Measurements from ENCODE around the gene TENT5A. TPM values are rescaled to one million over a fixed set of nuclear protein-coding genes. Genes with fewer than 3 reads are reported as not detected.

Gene TENT5A
- total RNA-seq, 1 donor from 2014 or later = 44.4 TPM

DNA sequence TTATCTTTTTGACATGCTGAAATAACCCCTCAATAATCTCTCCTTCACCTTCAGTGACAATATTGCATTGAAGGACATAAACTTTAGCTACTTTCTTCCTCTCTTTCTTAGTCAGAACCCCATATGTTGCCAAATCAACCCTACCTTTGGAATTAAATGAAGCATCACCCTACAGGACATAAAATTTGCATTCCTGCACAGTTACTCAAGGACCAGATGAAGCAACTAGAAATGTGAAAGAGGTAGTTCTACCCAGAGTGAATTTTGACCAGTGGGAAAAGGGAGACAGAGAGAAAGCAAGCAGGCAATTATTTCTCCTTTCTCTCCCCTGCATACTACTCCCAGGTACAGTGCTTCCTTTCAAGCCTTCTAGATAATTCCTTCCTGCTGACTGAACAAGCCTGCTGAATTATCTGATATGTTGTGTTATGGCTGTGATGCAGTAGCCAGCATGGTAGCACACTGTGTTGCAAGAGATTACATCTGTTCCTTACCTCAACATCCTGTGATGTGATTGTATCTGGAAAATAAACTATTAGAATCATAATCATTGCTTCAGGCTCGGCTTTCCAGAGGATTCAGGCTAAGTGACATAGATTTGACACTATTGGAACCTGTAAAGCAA, 16.6 kb downstream of the TENT5A start:
- no peak for DNase-seq
- Histone ChIP-seq H3K27me3 (ENCODE audit: low read depth) (no peaks in the 10 kb centered on the region), H3K4me3 (no peak overlapping the region), H3K27ac (replicated peaks) (no peak overlapping the region), H3K36me3 (peaks cover 8% of the 10 kb centered on the region), H3K4me1 (peaks cover 40% of the 10 kb centered on the region), H3K9me3 (replicated peaks) (peaks cover 11% of the 10 kb centered on the region)
- intact Hi-C loops (cut with micrococcal nuclease) = no loop called here
- TF ChIP-seq CTCF (IDR thresholded peaks at IDR 0.05; ENCODE audit: borderline replicate concordance) = no peak

DNA sequence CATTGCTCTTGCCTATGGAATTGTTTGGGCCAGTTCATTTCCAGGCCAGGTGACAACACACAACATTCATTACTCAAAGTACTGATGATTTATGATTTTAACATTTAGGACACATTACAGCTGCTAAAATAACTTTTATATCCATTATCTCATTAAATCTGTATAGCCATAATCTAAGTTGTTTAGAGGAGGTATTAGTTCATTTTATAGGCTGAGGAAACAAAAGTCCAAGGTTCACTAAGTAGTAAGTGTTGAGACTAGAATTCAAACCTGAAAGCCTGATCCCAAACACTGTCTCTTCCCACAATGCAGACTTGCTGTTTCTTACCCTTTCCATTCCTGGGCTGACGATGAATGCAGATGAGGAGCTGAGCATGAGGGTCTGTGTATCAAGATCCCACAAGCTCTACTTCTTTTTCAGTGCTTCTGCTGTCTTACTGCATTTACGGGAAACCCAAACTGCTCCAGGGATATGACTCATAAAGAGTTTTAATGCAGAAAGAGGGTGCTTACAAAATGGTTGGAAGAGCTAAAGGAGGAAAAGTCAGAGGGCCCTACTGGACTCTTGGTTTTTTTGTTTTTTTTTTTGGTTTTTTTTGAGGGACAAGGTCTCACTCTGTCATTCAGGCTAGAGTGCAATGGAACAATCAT, 17.9 kb downstream of the TENT5A start:
- H3K4me3 ChIP-seq = no peak overlapping the region
- H3K27me3 ChIP-seq (ENCODE audit: low read depth) = no peaks in the 10 kb centered on the region
- intact Hi-C loops (cut with micrococcal nuclease) = no loop called here
- peaks cover 11% of the 10 kb centered on the region for H3K9me3 ChIP-seq (replicated peaks)
- no peak for DNase-seq
- peaks cover 35% of the 10 kb centered on the region for H3K4me1 ChIP-seq
- TF ChIP-seq CTCF (IDR thresholded peaks at IDR 0.05; ENCODE audit: borderline replicate concordance) = no peak
- peaks cover 8% of the 10 kb centered on the region for H3K36me3 ChIP-seq
- no peak overlapping the region for H3K27ac ChIP-seq (replicated peaks)

DNA sequence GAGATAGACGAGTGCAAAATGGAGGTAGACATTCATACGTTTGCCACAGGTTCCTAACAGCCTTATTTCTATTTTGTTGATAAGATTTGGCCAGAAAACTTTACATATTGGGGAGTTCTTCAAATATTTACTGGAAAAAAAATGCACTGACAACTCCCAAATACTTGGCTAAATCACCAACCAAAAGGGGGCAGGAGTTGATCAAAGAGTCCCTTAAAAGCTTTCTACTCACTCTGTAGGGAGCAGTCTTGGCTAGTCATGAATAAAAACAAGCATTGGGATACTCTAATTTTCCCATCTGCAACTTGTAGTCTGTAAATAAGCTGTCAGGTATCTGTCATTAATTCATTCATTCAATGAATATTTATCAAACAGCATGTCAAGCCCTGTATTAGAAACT, 18.4 kb downstream of the TENT5A start:
- no peak overlapping the region for H3K4me3 ChIP-seq
- H3K9me3 ChIP-seq (replicated peaks) = peaks cover 11% of the 10 kb centered on the region
- H3K27ac ChIP-seq (replicated peaks) = no peak overlapping the region
- intact Hi-C loops (cut with micrococcal nuclease) = no loop called here
- H3K36me3 ChIP-seq = peaks cover 8% of the 10 kb centered on the region
- H3K27me3 ChIP-seq (ENCODE audit: low read depth) = no peaks in the 10 kb centered on the region
- no peak for DNase-seq
- TF ChIP-seq CTCF (IDR thresholded peaks at IDR 0.05; ENCODE audit: borderline replicate concordance) = peak; percentile 18
- peaks cover 29% of the 10 kb centered on the region for H3K4me1 ChIP-seq

DNA sequence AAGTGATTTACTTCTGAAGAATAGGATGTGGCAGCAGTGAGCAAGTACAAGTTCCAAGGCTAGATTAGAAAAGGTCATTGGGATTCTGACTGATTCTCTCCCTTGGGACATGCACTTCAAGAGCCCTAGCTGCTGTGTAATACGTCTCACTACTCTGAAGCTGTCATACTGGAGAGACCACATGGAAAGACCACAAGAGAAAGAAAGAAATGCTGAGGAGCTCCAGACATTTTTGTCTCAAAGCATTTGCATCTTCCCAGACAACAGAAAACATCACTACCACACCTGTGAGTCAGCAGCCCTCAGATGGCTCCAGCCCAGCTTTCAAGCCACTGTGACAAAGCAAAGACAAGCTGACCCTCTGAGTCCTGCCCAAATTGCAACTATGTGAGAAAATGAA, 20.7 kb downstream of the TENT5A start:
- DNase-seq = no peak
- Histone ChIP-seq H3K36me3 (peaks cover 8% of the 10 kb centered on the region), H3K27ac (replicated peaks) (peak overlapping the region; percentile 1), H3K27me3 (ENCODE audit: low read depth) (no peaks in the 10 kb centered on the region), H3K9me3 (replicated peaks) (peaks cover 11% of the 10 kb centered on the region), H3K4me1 (peaks cover 17% of the 10 kb centered on the region), H3K4me3 (no peak overlapping the region)
- no peak for TF ChIP-seq CTCF (IDR thresholded peaks at IDR 0.05; ENCODE audit: borderline replicate concordance)
- intact Hi-C loops (cut with micrococcal nuclease) = no loop called here

DNA sequence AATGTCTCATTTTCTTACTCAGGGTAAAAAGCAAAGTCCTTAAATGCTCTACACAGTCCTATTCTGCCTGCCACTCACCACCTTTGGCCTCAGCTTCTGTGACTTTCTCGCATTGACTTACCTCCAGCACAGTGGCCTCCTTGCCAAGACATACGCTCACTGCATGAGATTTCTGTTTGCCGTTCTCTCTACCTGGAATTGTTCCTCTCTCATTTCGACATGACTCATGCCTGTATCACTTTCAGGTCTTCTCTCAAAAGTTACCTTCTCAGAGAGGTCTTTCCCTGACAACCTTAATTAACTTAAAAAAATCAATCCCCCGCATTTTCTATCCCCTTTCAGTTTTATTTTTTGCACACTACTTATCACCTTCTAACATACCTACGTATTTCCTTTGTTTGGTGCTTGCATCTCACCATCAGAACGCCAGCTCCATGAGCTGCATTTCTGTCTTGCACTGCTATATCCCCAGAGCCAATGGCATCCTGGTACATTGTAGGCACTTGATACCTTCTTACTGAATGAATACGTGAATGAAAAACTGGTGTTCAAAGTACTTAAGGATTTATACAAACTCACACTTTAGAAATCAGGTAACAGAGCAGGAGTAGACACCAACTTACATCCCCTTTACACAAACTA, 24.5 kb downstream of the TENT5A start:
- Histone ChIP-seq H3K27me3 (ENCODE audit: low read depth) (no peaks in the 10 kb centered on the region), H3K4me3 (no peak overlapping the region), H3K27ac (replicated peaks) (no peak overlapping the region), H3K36me3 (no peaks in the 10 kb centered on the region), H3K4me1 (peaks cover 19% of the 10 kb centered on the region), H3K9me3 (replicated peaks) (no peaks in the 10 kb centered on the region)
- intact Hi-C loops (cut with micrococcal nuclease) = no loop called here
- TF ChIP-seq CTCF (IDR thresholded peaks at IDR 0.05; ENCODE audit: borderline replicate concordance) = no peak
- DNase-seq = no peak
